Measurements from ENCODE around the gene MSLN.

DNA sequence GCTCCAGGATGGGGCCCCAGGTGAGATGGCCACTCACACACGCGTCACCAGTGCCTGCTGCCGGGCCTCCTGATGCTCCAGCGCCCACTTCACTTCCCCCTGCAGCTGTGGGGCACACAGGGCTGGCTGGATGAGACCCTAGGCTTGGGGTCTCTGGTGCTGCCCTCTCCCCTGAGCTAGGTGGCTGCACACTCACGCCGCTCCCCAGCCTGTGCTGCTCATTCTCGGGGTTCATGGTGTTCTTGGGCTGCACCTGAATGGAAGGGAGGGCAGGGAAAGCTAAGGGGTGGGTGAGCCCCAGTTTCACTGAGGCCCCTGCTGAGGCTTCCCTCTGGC, 35.5 kb upstream of the MSLN start:
- no peak for TF ChIP-seq EP300 (IDR thresholded peaks at IDR 0.05)
- TF ChIP-seq, protein P1, sequence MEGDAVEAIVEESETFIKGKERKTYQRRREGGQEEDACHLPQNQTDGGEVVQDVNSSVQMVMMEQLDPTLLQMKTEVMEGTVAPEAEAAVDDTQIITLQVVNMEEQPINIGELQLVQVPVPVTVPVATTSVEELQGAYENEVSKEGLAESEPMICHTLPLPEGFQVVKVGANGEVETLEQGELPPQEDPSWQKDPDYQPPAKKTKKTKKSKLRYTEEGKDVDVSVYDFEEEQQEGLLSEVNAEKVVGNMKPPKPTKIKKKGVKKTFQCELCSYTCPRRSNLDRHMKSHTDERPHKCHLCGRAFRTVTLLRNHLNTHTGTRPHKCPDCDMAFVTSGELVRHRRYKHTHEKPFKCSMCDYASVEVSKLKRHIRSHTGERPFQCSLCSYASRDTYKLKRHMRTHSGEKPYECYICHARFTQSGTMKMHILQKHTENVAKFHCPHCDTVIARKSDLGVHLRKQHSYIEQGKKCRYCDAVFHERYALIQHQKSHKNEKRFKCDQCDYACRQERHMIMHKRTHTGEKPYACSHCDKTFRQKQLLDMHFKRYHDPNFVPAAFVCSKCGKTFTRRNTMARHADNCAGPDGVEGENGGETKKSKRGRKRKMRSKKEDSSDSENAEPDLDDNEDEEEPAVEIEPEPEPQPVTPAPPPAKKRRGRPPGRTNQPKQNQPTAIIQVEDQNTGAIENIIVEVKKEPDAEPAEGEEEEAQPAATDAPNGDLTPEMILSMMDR (IDR thresholded peaks at IDR 0.05), result no peak
- TF ChIP-seq POLR2A (IDR thresholded peaks at IDR 0.05; ENCODE audit: low read depth), result no peak

Measured in esophagus muscularis mucosa (tissue), 4 donors.